ENCODE measurements around the gene TIMM10.

DNA sequence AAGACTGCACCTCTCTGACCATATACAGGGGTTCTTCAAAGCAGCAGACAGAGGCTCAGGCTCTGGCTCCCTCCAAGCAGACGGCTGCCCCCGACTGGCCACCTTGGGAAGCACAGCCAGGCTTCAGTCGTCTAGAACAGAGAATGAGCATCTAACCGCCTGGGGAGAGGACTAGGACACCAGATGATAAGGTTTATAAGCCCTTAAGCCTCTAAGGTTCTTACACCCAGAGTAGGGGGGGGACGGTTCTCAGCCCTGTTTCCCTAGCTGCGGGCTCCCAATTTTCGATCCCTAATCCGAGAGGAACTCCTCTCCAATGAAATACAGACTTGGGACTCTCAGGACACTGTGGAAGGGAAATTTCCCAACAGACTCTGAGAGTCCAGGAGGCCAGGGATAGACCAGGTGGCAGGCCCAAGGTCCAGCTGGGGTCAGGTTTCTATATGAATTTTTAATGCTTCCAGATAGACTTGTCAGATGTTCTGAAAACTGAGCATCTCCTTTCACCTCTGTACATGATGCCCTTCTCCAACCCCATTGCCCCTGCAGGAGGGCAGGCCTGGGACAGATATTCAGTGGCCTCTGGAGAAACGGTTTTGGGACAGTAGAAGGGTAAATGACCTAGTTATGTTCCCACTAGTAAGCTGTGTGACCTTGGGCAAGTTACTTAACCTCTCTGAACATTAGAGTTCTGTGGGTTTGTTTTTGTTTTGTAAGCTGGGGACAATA, 50.0 kb downstream of the TIMM10 start:
- TF ChIP-seq, protein P1, sequence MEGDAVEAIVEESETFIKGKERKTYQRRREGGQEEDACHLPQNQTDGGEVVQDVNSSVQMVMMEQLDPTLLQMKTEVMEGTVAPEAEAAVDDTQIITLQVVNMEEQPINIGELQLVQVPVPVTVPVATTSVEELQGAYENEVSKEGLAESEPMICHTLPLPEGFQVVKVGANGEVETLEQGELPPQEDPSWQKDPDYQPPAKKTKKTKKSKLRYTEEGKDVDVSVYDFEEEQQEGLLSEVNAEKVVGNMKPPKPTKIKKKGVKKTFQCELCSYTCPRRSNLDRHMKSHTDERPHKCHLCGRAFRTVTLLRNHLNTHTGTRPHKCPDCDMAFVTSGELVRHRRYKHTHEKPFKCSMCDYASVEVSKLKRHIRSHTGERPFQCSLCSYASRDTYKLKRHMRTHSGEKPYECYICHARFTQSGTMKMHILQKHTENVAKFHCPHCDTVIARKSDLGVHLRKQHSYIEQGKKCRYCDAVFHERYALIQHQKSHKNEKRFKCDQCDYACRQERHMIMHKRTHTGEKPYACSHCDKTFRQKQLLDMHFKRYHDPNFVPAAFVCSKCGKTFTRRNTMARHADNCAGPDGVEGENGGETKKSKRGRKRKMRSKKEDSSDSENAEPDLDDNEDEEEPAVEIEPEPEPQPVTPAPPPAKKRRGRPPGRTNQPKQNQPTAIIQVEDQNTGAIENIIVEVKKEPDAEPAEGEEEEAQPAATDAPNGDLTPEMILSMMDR (IDR thresholded peaks at IDR 0.05) = peak; percentile 28 to 76 (median 64)
- no peak for TF ChIP-seq POLR2A (IDR thresholded peaks at IDR 0.05)
